ENCODE measurements around the gene PAX8.

The PAX8 gene

DNA sequence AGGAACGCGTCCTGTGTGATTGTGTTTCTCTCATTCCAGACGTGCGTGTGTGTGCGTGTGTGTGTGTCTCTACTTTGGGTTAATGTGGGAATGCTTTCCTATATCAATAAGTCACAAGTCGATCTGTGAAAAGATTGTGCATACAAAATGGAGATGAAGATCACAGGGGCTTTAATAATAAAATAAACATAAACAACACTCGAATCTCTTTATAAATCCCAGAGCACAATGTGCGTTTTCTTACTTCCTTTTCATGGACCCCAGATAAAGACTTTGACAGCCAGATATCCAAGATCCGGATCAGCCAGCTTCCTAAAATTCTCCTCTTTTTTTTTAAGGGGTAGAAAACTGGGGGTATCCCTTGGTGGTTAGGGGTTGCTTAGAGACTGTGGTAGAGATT, 4.7 kb downstream of the PAX8 start:
- Histone ChIP-seq H3K27ac (no peak overlapping the region), H3K9me3 (ENCODE audit: low read depth, low read length) (no peaks in the 10 kb centered on the region), H3K36me3 (ENCODE audit: insufficient read depth, low read length) (no peaks in the 10 kb centered on the region), H3K9ac (ENCODE audit: insufficient read length) (no peak overlapping the region), H3K4me3 (no peak overlapping the region)
- no peak for TF ChIP-seq POLR2AphosphoS5 (IDR thresholded peaks at IDR 0.05; ENCODE audit: borderline replicate concordance, low read depth, low read length)
- TF ChIP-seq EZH2 (IDR thresholded peaks at IDR 0.05): no peak
- no peak for TF ChIP-seq FOXP2 (optimal IDR thresholded peaks at IDR 0.05; ENCODE audit: control extremely low read depth, extremely low read length, insufficient read depth)
- no peak for DNase-seq (ENCODE audit: low read depth, low spot score)

DNA sequence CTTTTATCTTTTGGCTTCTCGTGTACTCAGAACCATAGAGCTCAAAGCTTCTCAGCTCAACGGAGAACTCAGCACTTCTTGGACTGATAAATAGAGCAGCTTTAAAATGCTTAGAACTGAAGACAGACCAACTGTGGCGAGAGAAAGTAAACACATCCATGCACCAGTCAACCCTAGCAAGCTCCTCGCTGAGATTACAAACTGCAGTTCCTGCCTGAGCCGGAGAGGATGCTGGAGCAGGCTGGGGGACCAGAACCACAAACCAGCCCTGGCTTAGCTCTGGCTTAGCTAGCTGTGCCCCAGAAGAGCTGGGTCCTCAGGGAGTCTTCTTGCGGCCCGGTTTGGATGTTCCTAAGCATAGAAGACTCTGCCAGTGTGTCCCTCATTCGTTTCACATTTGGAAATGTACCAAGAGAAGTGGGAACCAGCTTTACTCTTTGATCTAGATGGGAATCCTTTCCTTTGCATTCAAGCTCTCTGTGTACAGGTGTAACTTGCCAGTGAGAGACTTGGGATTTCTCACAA, 5.6 kb downstream of the PAX8 start:
- no peak overlapping the region for H3K4me3 ChIP-seq
- no peaks in the 10 kb centered on the region for H3K36me3 ChIP-seq (ENCODE audit: insufficient read depth, low read length)
- no peak for TF ChIP-seq POLR2AphosphoS5 (IDR thresholded peaks at IDR 0.05; ENCODE audit: borderline replicate concordance, low read depth, low read length)
- TF ChIP-seq EZH2 (IDR thresholded peaks at IDR 0.05): no peak
- no peak for TF ChIP-seq FOXP2 (optimal IDR thresholded peaks at IDR 0.05; ENCODE audit: control extremely low read depth, extremely low read length, insufficient read depth)
- no peak for DNase-seq (ENCODE audit: low read depth, low spot score)
- H3K27ac ChIP-seq: no peak overlapping the region
- H3K9ac ChIP-seq (ENCODE audit: insufficient read length): no peak overlapping the region
- no peaks in the 10 kb centered on the region for H3K9me3 ChIP-seq (ENCODE audit: low read depth, low read length)

DNA sequence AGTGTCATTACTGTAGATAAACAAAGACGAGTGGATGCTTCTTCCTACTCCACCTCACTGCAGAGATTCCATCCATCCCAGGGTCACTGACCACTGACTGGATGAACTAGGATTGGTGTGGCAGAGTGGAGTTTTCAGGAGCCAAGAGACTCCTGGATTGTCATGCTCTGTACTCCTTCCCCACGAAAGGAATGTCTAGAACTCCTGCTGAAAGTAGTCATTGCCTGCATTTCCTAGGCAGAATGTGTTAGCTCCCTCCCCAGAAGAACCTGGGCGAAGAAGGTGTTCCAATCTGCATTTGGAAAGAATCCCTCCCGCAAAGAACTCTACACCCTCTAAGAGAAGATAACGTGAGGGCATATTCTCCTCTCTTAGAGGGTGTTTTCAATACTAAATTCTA, 6.2 kb downstream of the PAX8 start:
- no peaks in the 10 kb centered on the region for H3K36me3 ChIP-seq (ENCODE audit: insufficient read depth, low read length)
- no peak overlapping the region for H3K9ac ChIP-seq (ENCODE audit: insufficient read length)
- no peak overlapping the region for H3K4me3 ChIP-seq
- H3K27ac ChIP-seq: no peak overlapping the region
- no peaks in the 10 kb centered on the region for H3K9me3 ChIP-seq (ENCODE audit: low read depth, low read length)
- DNase-seq (ENCODE audit: low read depth, low spot score): no peak
- no peak for TF ChIP-seq FOXP2 (optimal IDR thresholded peaks at IDR 0.05; ENCODE audit: control extremely low read depth, extremely low read length, insufficient read depth)
- TF ChIP-seq POLR2AphosphoS5 (IDR thresholded peaks at IDR 0.05; ENCODE audit: borderline replicate concordance, low read depth, low read length): no peak
- TF ChIP-seq EZH2 (IDR thresholded peaks at IDR 0.05): no peak

DNA sequence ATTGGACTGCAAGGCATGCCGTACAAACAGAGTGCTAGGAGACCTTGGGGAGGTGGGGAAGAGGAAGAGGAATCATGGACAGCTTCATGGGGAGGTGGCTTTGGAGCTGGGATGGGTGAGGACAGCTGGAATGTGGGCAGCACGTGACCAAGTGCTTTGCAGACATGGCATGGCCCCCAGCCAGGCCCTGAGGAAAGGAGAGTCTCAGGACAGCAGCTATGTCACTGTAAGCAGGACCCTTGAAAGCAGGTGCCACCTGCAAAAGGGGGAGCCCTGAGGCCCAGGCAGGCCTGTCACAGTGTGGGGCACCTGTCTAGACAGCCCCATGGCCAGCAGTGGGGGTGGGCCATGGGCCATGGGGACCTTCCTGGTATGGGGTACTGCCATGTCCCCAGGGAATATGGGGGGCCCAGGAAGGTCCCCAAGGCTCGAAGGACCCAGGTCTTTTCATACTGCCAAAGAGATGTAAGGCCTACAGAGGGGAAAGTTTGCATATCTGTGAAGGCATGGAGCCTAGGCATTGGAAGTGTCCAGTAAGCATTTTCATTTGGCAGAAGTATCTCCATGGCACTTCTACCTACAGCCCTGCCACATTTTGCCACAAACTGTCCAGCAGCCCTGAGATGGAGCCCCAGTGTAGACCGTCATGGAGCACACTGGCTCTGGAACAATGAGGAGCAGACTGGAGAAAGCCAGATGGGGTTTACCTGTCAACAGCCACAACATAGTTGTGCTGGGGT, 9.9 kb downstream of the PAX8 start:
- Histone ChIP-seq H3K27ac (no peak overlapping the region), H3K9me3 (ENCODE audit: low read depth, low read length) (no peaks in the 10 kb centered on the region), H3K4me3 (no peak overlapping the region), H3K9ac (ENCODE audit: insufficient read length) (no peak overlapping the region), H3K36me3 (ENCODE audit: insufficient read depth, low read length) (no peaks in the 10 kb centered on the region; the same call in 1 of the 2 replicates)
- DNase-seq (ENCODE audit: low read depth, low spot score): no peak
- no peak for TF ChIP-seq POLR2AphosphoS5 (IDR thresholded peaks at IDR 0.05; ENCODE audit: borderline replicate concordance, low read depth, low read length)
- no peak for TF ChIP-seq FOXP2 (optimal IDR thresholded peaks at IDR 0.05; ENCODE audit: control extremely low read depth, extremely low read length, insufficient read depth)
- no peak for TF ChIP-seq EZH2 (IDR thresholded peaks at IDR 0.05)

DNA sequence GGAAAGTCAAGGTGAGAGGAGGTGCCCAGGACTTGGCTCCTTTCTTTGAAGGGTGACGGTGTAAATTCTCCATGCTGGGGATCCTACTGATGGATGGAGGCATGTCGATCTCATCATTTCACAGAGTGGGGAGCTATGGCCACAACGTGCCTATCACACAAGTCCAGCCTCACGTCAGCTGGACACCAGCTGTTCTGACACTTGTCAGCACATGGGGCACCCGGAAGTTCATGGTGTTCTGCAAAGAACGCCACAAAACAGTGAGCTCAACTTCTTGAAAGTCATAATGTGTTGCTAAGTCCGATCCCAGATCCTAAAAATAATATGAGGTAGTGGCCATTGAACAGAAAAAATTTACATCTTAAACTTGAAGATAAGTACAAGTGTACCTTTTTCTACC, 12.3 kb downstream of the PAX8 start:
- Histone ChIP-seq H3K36me3 (ENCODE audit: insufficient read depth, low read length) (no peaks in the 10 kb centered on the region; the same call in 1 of the 2 replicates), H3K9ac (ENCODE audit: insufficient read length) (no peak overlapping the region), H3K9me3 (ENCODE audit: low read depth, low read length) (no peaks in the 10 kb centered on the region), H3K27ac (no peak overlapping the region), H3K4me3 (no peak overlapping the region)
- DNase-seq (ENCODE audit: low read depth, low spot score): no peak
- TF ChIP-seq POLR2AphosphoS5 (IDR thresholded peaks at IDR 0.05; ENCODE audit: borderline replicate concordance, low read depth, low read length) (no peak), EZH2 (IDR thresholded peaks at IDR 0.05) (no peak), FOXP2 (optimal IDR thresholded peaks at IDR 0.05; ENCODE audit: control extremely low read depth, extremely low read length, insufficient read depth) (no peak)

DNA sequence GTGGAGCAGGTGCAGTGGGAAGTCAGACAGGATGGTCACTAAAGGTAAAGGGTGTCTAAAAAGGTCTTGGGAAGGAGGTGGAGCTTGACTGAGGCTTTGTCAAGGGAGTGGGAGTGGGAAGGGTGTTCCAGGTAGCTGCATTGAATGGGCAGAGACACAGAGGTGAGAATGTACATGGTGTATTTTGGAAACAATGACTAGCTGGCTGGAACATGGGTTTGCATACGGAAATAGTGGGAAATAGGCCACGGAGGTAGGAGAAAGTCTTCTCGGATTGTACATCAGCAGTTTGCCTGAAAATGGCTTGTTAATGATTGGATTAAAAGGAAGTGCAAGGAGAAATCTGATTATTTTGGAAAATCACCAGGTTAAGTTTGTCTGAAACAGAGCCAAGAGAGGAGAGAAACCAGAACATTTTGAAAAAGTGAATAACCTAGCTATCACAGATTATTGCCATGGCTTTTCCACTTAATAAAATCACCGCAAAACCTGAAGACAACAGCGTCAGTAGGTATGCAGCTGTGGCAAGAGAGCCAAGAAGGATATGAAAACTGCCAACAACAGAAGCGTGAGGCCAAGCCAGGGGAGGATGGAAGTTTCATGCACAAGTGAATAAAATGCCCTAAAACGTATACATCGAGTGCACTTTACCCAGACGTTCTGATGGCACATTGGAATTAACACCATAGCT, 13.9 kb downstream of the PAX8 start:
- Histone ChIP-seq H3K4me3 (no peak overlapping the region), H3K36me3 (ENCODE audit: insufficient read depth, low read length) (no peaks in the 10 kb centered on the region; the same call in 1 of the 2 replicates), H3K9ac (ENCODE audit: insufficient read length) (no peak overlapping the region), H3K27ac (no peak overlapping the region), H3K9me3 (ENCODE audit: low read depth, low read length) (no peaks in the 10 kb centered on the region)
- no peak for DNase-seq (ENCODE audit: low read depth, low spot score)
- TF ChIP-seq FOXP2 (optimal IDR thresholded peaks at IDR 0.05; ENCODE audit: control extremely low read depth, extremely low read length, insufficient read depth) (no peak), POLR2AphosphoS5 (IDR thresholded peaks at IDR 0.05; ENCODE audit: borderline replicate concordance, low read depth, low read length) (no peak), EZH2 (IDR thresholded peaks at IDR 0.05) (no peak)

DNA sequence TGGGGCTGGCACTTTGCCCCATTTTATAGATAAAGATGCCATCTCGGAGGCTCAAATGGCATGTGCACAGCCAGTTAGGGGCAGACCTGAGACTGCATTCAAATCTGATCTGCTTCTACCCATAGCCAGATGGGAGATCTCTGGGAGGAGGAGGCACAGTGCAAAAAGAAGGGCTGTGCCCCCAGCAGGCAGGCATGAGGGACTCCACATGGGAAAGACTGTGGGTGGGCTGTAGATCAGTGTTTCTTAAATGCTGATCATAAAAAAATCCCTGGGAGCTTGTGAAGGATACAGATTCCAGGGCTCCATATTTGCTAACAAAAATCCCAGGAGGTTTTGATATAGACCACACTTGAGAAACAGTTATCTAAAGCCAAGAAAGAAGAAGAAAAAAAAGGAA, 15.2 kb downstream of the PAX8 start:
- Histone ChIP-seq H3K9me3 (ENCODE audit: low read depth, low read length) (no peaks in the 10 kb centered on the region), H3K4me3 (no peak overlapping the region), H3K27ac (no peak overlapping the region), H3K36me3 (ENCODE audit: insufficient read depth, low read length) (no peaks in the 10 kb centered on the region; the same call in 1 of the 2 replicates), H3K9ac (ENCODE audit: insufficient read length) (no peak overlapping the region)
- TF ChIP-seq EZH2 (IDR thresholded peaks at IDR 0.05) (no peak), POLR2AphosphoS5 (IDR thresholded peaks at IDR 0.05; ENCODE audit: borderline replicate concordance, low read depth, low read length) (no peak), FOXP2 (optimal IDR thresholded peaks at IDR 0.05; ENCODE audit: control extremely low read depth, extremely low read length, insufficient read depth) (no peak)
- no peak for DNase-seq (ENCODE audit: low read depth, low spot score)

DNA sequence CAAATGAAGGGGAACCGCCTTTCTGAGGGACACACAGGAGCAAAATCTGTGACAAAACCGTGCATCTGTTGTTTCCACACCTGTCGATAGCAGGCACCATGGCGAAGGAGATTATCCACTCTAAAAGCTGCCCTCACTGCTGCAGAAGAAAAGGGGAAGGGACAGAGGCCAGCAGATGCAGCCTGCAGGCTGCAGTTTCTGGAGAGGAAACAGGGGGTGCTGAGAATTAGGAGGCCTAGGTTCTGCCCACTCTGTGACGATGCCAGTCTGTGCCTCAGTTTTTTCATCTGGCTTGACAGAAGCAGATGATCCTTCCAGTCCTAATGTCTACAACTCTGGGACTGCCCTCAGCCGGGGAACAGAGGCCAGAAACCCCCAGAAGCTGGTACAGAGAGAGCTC, 17.7 kb downstream of the PAX8 start:
- no peaks in the 10 kb centered on the region; the same call in 1 of the 2 replicates for H3K36me3 ChIP-seq (ENCODE audit: insufficient read depth, low read length)
- no peaks in the 10 kb centered on the region for H3K9me3 ChIP-seq (ENCODE audit: low read depth, low read length)
- no peak overlapping the region for H3K9ac ChIP-seq (ENCODE audit: insufficient read length)
- DNase-seq (ENCODE audit: low read depth, low spot score): no peak
- H3K27ac ChIP-seq: no peak overlapping the region
- no peak overlapping the region for H3K4me3 ChIP-seq
- no peak for TF ChIP-seq EZH2 (IDR thresholded peaks at IDR 0.05)

Data from SK-N-MC (cell line).